Right atrium auricular region (tissue), 2 donors: ENCODE data around the gene CDK14. TPM values are rescaled to one million over a fixed set of nuclear protein-coding genes. Genes with fewer than 3 reads are reported as not detected.

Experiments used
- DNase-seq: peaks from one replicate; pipeline ENCODE4 v3.0.0-alpha.2; 2019; ENCODE audit warnings: low spot score
- H3K27ac ChIP-seq, 2 donors: fragments of 200-600 bp; sonication (generic); 1 replicate in 1 of 2; 2 replicates in 1 of 2; pipeline ENCODE4 v1.5.1; 2016 to 2019
- H3K27me3 ChIP-seq, 2 donors: fragments of 200-600 bp; sonication (generic); one replicate each; pipeline versions ENCODE4 v1.5.1 to v1.6.0; 2017 to 2019
- H3K36me3 ChIP-seq: fragments of 200-600 bp; sonication (generic); one replicate; pipeline ENCODE4 v1.5.1; 2016
- H3K4me1 ChIP-seq, 2 donors: fragments of 200-600 bp; sonication (generic); one replicate each; pipeline versions ENCODE4 v1.5.1 to v1.6.0; 2017 to 2019
- H3K4me3 ChIP-seq, 2 donors: fragments of 200-600 bp; sonication (generic); 1 replicate in 1 of 2; 2 replicates in 1 of 2; pipeline ENCODE4 v1.5.1; 2017 to 2019; ENCODE audit warnings: mild to moderate bottlenecking in 1 of 2, moderate library complexity in 1 of 2
- H3K9me3 ChIP-seq, 2 donors: fragments of 200-600 bp; sonication (generic); one replicate each; pipeline ENCODE4 v1.5.1; 2019
- total RNA-seq, 2 donors: library from RNA; depleted of rRNA; stranded (reverse); fragments of >200 nt; gene quantifications; one replicate each; pipeline ENCODE4 v1.1.0, GENCODE V29; 2016
- TF ChIP-seq, protein P1 (sequence below), 2 donors: fragments of 200-600 bp; sonication (generic); IDR thresholded peaks; one replicate each; pipeline ENCODE4 v1.5.1; 2019; ENCODE audit warnings: antibody characterized with exemption in 2 of 2

The CDK14 gene
- total RNA-seq, 2 donors from 2014 or later: 21.5 to 37.9 TPM

DNA sequence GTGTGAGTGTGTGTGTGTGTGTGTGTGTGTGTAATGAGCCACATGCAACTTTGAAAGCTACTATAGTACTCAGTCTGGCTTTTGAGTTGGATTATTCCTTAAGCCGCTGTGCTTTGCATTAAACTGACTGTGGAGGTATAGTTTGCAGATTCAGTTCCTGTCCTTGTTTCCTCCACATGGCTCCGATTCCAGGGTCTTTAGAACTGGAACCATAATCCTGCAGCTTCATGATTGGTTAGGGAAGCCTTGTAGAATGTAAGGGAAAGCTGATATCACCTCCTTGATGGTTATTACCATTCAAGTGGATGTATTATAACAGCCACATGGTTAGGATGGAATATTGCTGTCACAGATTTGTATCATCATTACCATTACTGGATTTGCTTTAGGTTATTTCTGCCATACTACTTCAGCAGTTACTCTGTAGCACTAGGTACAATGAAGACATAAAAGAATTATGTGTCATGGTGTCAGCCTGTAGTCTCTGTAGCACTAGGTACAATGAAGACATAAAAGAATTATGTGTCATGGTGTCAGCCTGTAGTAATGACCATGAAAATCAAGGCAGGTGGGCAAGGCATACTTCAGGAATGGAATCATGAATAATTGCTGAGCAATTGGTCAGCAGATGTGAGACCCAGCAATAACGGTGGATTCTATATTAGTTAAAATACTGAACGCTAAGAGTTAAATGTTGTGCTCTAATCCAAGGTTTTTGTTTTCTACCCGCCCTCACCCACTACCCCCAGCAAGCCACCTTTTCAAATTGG lies 393.1 kb downstream of the CDK14 start:
- Histone ChIP-seq H3K4me3 (no peak overlapping the region), H3K9me3 (no peaks in the 10 kb centered on the region), H3K27me3 (no peaks in the 10 kb centered on the region), H3K27ac (no peak overlapping the region), H3K36me3 (no peaks in the 10 kb centered on the region), H3K4me1 (no peaks in the 10 kb centered on the region)
- TF ChIP-seq, protein P1, sequence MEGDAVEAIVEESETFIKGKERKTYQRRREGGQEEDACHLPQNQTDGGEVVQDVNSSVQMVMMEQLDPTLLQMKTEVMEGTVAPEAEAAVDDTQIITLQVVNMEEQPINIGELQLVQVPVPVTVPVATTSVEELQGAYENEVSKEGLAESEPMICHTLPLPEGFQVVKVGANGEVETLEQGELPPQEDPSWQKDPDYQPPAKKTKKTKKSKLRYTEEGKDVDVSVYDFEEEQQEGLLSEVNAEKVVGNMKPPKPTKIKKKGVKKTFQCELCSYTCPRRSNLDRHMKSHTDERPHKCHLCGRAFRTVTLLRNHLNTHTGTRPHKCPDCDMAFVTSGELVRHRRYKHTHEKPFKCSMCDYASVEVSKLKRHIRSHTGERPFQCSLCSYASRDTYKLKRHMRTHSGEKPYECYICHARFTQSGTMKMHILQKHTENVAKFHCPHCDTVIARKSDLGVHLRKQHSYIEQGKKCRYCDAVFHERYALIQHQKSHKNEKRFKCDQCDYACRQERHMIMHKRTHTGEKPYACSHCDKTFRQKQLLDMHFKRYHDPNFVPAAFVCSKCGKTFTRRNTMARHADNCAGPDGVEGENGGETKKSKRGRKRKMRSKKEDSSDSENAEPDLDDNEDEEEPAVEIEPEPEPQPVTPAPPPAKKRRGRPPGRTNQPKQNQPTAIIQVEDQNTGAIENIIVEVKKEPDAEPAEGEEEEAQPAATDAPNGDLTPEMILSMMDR (IDR thresholded peaks at IDR 0.05): no peak
- no peak for DNase-seq

DNA sequence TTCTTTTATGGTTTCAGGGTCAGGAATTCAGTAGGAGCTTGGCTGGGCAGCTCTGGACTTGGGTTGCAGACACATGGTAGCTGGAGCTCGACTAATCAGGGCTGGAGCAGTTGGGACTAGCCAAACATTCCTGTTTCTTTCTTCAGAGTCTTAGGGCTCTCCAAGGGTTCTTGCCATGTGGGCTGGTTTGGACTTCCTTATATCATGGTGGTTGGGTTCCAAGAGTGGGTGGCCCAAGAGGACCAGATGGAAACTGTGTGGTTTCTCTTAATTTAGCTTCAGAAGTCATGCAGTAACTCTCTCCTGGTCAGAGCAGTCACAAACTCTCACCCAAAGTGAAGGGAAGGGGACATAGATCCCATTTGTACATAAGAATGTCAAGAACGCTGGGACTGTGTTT lies 398.0 kb downstream of the CDK14 start:
- Histone ChIP-seq H3K9me3 (no peaks in the 10 kb centered on the region), H3K27me3 (no peaks in the 10 kb centered on the region), H3K4me1 (peaks cover 0 to 10% of the 10 kb centered on the region in 2 donors), H3K27ac (no peak overlapping the region), H3K36me3 (no peaks in the 10 kb centered on the region), H3K4me3 (no peak overlapping the region)
- no peak for DNase-seq
- TF ChIP-seq, protein P1 (IDR thresholded peaks at IDR 0.05): no peak

DNA sequence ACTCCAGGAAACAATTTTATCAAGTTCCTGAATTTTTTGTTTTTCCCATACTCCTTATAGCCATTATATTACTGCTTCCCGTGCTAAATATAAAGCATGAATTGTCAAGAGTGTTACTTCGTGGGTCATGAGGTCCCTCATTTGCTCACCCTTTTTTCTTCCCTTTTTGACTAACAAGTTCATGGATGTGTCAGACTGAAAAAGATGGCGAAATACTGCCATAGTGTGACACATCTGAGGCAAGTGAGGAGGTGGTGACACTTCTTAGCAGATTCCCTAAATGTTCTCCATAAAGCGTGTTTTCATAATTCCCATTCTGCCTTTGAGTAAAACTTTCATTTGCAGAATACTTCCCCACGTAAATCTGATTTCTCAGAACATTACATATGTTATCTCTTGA lies 398.5 kb downstream of the CDK14 start:
- no peak for DNase-seq
- TF ChIP-seq, protein P1 (IDR thresholded peaks at IDR 0.05): no peak
- Histone ChIP-seq H3K27me3 (no peaks in the 10 kb centered on the region), H3K4me1 (peaks cover 0 to 10% of the 10 kb centered on the region in 2 donors), H3K27ac (no peak overlapping the region), H3K9me3 (no peaks in the 10 kb centered on the region), H3K4me3 (no peak overlapping the region), H3K36me3 (no peaks in the 10 kb centered on the region)

DNA sequence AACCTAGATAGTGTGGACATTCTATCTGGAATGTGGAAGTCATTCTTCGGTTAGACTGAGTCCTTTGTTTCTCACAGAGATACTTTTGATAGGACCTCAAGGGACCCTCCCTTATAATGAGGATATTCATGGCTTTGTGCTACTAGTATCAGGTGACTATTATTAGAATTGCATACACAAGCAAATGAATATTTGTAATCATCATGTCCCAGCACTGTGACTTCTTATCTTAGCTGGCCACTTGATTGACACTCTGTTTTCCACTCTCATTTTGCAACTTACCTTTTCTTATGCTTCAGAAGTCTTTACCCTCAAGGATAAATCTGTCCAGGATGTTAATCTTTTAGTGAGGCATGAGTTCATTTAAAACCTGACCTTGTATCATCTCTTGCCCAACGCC lies 399.9 kb downstream of the CDK14 start:
- H3K27me3 ChIP-seq: no peaks in the 10 kb centered on the region
- H3K4me3 ChIP-seq: no peak overlapping the region
- no peak overlapping the region for H3K27ac ChIP-seq

DNA sequence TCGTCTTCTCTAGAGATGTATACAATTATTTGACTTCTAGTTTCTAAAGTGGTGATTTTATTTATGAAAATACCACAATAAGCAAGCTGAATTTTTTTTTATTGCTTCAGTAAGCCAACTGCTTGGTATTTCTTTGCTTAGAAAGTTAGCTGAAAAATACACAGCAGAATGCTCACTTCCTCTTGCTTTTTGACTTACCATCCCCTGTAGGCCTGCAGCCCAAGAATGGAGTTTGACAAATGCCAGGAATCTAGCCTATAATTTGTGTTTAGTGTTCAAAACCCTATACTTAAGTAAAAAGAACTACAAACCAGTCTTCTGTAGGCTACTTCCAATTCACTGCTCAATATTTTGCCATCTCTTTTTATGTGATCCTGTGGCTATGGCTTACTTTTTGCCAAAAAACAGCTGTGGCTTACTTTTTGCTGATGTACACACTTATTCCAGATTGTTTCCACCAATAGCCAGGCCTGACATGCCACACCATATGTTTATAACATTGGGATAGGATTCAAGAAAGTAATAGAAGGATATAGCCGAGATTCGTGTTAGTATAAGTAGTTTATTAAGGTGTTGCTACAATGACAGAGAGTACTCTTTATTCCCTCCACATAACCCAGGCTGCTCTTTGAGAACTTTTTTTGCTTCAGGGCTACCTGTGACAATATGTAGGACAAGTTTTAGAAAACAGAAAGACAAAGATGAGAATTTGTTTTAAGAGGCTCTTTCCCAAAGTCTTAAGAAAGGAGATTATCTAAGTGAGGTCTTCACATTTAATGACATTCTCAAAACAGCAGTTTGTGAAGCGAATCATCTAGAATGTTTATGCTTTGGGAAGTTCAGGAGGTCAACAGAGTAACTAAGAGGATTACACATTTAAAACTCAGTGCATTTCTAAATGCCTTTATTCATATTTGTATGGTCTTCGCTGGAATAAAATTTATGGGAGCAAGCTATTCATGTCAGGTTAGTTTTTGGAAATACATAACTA lies 404.2 kb downstream of the CDK14 start:
- Histone ChIP-seq H3K27ac (no peak overlapping the region), H3K36me3 (no peaks in the 10 kb centered on the region), H3K9me3 (no peaks in the 10 kb centered on the region), H3K27me3 (no peaks in the 10 kb centered on the region), H3K4me1 (peaks cover 0 to 8% of the 10 kb centered on the region in 2 donors), H3K4me3 (no peak overlapping the region)
- DNase-seq: no peak
- TF ChIP-seq, protein P1 (IDR thresholded peaks at IDR 0.05): no peak

More for the DNA sequence above, 399.9 kb downstream of the CDK14 start:
- TF ChIP-seq, protein P1 (IDR thresholded peaks at IDR 0.05): no peak
- no peak for DNase-seq
- H3K9me3 ChIP-seq: no peaks in the 10 kb centered on the region
- no peaks in the 10 kb centered on the region for H3K36me3 ChIP-seq
- peaks cover 0 to 10% of the 10 kb centered on the region in 2 donors for H3K4me1 ChIP-seq
